Esophagus muscularis mucosa (tissue), 4 donors: ENCODE measurements around the gene RNU11.

ENCODE experiments used
- EP300 ChIP-seq: sonication (generic); formaldehyde crosslinking; IDR thresholded peaks from one replicate; pipeline ENCODE4 v1.6.1; 2017; ENCODE audit warnings: antibody characterized with exemption
- POLR2A ChIP-seq: fragments of 450-650 bp; IDR thresholded peaks from one replicate; pipeline ENCODE4 v1.6.1; 2017; ENCODE audit warnings: antibody characterized with exemption, moderate library complexity, mild to moderate bottlenecking, low read depth
- POLR2AphosphoS5 ChIP-seq, 2 donors: sonication (generic); formaldehyde crosslinking; IDR thresholded peaks; one replicate each; pipeline ENCODE4 v1.6.1; 2017; ENCODE audit warnings: antibody characterized with exemption in 2 of 2
- TF ChIP-seq, protein P1 (sequence below), 3 experiments: fragments of 200-600 bp in 2 of 3; fragments of 450-650 bp in 1 of 3; sonication (generic) in 2 of 3; IDR thresholded peaks; one replicate each; pipeline ENCODE4 v1.5.1; 2017 to 2019; ENCODE audit warnings: antibody characterized with exemption in 3 of 3, mild to moderate bottlenecking in 2 of 3, moderate library complexity in 1 of 3

DNA sequence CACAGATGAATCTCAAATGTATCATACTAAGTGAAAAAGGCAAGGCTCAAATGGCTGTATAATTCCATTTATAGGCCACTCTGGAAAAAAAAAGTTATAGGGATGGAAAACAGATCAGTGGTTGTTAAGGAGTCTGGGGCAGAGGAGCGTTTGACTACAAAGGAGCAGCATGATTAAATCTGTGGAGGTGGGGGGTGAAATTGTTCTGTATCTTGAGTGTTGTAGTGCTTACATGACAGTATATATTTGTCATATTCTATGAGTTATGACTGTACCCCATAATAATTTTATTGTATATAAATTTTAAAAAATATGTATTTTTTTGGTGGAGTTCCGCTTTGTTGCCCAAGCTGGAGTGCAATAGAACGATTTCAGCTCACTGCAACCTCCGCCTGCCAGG lies 15.8 kb upstream of the RNU11 start:
- TF ChIP-seq, protein P1, sequence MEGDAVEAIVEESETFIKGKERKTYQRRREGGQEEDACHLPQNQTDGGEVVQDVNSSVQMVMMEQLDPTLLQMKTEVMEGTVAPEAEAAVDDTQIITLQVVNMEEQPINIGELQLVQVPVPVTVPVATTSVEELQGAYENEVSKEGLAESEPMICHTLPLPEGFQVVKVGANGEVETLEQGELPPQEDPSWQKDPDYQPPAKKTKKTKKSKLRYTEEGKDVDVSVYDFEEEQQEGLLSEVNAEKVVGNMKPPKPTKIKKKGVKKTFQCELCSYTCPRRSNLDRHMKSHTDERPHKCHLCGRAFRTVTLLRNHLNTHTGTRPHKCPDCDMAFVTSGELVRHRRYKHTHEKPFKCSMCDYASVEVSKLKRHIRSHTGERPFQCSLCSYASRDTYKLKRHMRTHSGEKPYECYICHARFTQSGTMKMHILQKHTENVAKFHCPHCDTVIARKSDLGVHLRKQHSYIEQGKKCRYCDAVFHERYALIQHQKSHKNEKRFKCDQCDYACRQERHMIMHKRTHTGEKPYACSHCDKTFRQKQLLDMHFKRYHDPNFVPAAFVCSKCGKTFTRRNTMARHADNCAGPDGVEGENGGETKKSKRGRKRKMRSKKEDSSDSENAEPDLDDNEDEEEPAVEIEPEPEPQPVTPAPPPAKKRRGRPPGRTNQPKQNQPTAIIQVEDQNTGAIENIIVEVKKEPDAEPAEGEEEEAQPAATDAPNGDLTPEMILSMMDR (IDR thresholded peaks at IDR 0.05): no peak
- no peak for TF ChIP-seq EP300
- TF ChIP-seq POLR2A: no peak
- TF ChIP-seq POLR2AphosphoS5 (IDR thresholded peaks at IDR 0.05): no peak
